GM12874 (cell line): Measurements from ENCODE around the gene SLC25A29.

Experiments
- CTCF ChIP-seq: IDR thresholded peaks from 2 replicates; pipeline ENCODE4 v1.5.1; 2011; ENCODE audit warnings: low read depth, mild to moderate bottlenecking, control low read depth, low read length, moderate library complexity; ENCODE audit not compliant: insufficient read depth

Gene SLC25A29

GRCh38 chr14:100333827-100334226 lies 27.6 kb upstream of the SLC25A29 start:
- no peak for TF ChIP-seq CTCF

- TF ChIP-seq CTCF: no peak
These were observed 27.1 kb upstream of the SLC25A29 start for GRCh38 chr14:100333311-100333710.

- no peak for TF ChIP-seq CTCF
These were observed 26.6 kb upstream of the SLC25A29 start for GRCh38 chr14:100332797-100333196.

GRCh38 chr14:100332071-100332639 lies 25.9 kb upstream of the SLC25A29 start:
- TF ChIP-seq CTCF: no peak

- no peak for TF ChIP-seq CTCF
These were observed 24.2 kb upstream of the SLC25A29 start for GRCh38 chr14:100330388-100330931.

GRCh38 chr14:100330007-100330344 lies 23.7 kb upstream of the SLC25A29 start:
- no peak for TF ChIP-seq CTCF

GRCh38 chr14:100329233-100330006 lies 23.2 kb upstream of the SLC25A29 start:
- TF ChIP-seq CTCF: no peak
